GM18873 (cell line): Measurements from ENCODE around the gene COL6A5.
"Not testable (repeated sequence)": the region's sequence is repeated elsewhere in the genome, so short reads cannot be mapped to it uniquely, and the experiment has no call there.

ENCODE experiments used
- ATAC-seq: cut with Tn5 transposase; IDR thresholded peaks from one replicate; pipeline ENCODE4 v1.9.1; 2021; ENCODE audit warnings: mild to moderate bottlenecking, moderate library complexity, moderate number of reproducible peaks; ENCODE audit not compliant: unreplicated experiment, low FRiP score

Gene COL6A5

GRCh38 chr3:130430266-130430665, 84.8 kb downstream of the COL6A5 start:
- no peak for ATAC-seq

GRCh38 chr3:130432086-130432485, 86.6 kb downstream of the COL6A5 start:
- not testable (repeated sequence) for ATAC-seq

GRCh38 chr3:130433306-130433705, 87.8 kb downstream of the COL6A5 start:
- no peak for ATAC-seq

GRCh38 chr3:130442284-130442683, 96.8 kb downstream of the COL6A5 start:
- ATAC-seq = no peak

- ATAC-seq = not testable (repeated sequence)
Measured at GRCh38 chr3:130446840-130447239, 101.4 kb downstream of the COL6A5 start.

- ATAC-seq = not testable (repeated sequence)
Measured at GRCh38 chr3:130448155-130448554, 102.7 kb downstream of the COL6A5 start.

GRCh38 chr3:130456540-130456939, 111.1 kb downstream of the COL6A5 start:
- ATAC-seq = no peak

GRCh38 chr3:130457671-130458070, 112.2 kb downstream of the COL6A5 start:
- ATAC-seq = no peak

GRCh38 chr3:130459944-130460343, 114.5 kb downstream of the COL6A5 start:
- no peak for ATAC-seq

GRCh38 chr3:130462089-130462488, 116.6 kb downstream of the COL6A5 start:
- no peak for ATAC-seq

GRCh38 chr3:130463221-130463620, 117.7 kb downstream of the COL6A5 start:
- no peak for ATAC-seq

- ATAC-seq = no peak
Measured at GRCh38 chr3:130465521-130465920, 120.0 kb downstream of the COL6A5 start.

- ATAC-seq = no peak
Measured at GRCh38 chr3:130468311-130468710, 122.8 kb downstream of the COL6A5 start.

GRCh38 chr3:130470126-130470525, 124.7 kb downstream of the COL6A5 start:
- no peak for ATAC-seq

- no peak for ATAC-seq
Measured at GRCh38 chr3:130473416-130473815, 127.9 kb downstream of the COL6A5 start.

- no peak for ATAC-seq
Measured at GRCh38 chr3:130480736-130481135, 135.3 kb downstream of the COL6A5 start.

- no peak for ATAC-seq
Measured at GRCh38 chr3:130488288-130488687, 142.8 kb downstream of the COL6A5 start.

GRCh38 chr3:130488769-130489450, 143.4 kb downstream of the COL6A5 start:
- ATAC-seq = no peak

- no peak for ATAC-seq
Measured at GRCh38 chr3:130490241-130490640, 144.8 kb downstream of the COL6A5 start.

GRCh38 chr3:130491431-130491830, 146.0 kb downstream of the COL6A5 start:
- ATAC-seq = no peak

- no peak for ATAC-seq
Measured at GRCh38 chr3:130504701-130505100, 159.2 kb downstream of the COL6A5 start.

GRCh38 chr3:130506031-130506430, 160.6 kb downstream of the COL6A5 start:
- no peak for ATAC-seq

GRCh38 chr3:130507746-130508145, 162.3 kb downstream of the COL6A5 start:
- ATAC-seq = no peak
